ENCODE measurements around the gene OR1S1.

DNA sequence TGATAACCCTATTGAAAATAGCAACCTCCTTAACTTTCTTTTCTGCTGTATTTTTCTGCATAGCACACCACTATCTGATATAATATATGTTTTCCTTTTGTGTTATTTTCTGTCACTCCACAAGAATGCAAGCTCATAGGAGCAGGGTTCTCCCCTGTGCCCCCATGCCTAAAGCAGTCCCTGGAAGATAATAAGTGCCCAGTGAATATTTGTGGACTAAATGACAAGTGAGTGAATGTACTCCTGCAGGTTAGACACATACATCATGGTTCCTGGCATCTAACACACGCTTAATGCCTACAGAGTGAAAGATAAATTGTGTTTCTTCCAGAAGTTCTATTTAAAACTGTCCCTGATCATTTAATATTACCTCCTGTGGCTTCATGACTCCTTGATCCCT lies 47.5 kb upstream of the OR1S1 start:
- TF ChIP-seq, protein P1, sequence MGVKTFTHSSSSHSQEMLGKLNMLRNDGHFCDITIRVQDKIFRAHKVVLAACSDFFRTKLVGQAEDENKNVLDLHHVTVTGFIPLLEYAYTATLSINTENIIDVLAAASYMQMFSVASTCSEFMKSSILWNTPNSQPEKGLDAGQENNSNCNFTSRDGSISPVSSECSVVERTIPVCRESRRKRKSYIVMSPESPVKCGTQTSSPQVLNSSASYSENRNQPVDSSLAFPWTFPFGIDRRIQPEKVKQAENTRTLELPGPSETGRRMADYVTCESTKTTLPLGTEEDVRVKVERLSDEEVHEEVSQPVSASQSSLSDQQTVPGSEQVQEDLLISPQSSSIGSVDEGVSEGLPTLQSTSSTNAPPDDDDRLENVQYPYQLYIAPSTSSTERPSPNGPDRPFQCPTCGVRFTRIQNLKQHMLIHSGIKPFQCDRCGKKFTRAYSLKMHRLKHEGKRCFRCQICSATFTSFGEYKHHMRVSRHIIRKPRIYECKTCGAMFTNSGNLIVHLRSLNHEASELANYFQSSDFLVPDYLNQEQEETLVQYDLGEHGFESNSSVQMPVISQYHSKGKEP (tag by site-specific recombination; IDR thresholded peaks at IDR 0.05), result no peak
- TF ChIP-seq ZNF529 (tag by site-specific recombination; IDR thresholded peaks at IDR 0.05; ENCODE audit: insufficient replicate concordance), result no peak
- no peak for TF ChIP-seq ZSCAN23 (tag by site-specific recombination; IDR thresholded peaks at IDR 0.05)
- TF ChIP-seq ZNF132 (tag by site-specific recombination; IDR thresholded peaks at IDR 0.05; ENCODE audit: borderline replicate concordance), result no peak
- TF ChIP-seq ZNF843 (tag by site-specific recombination; IDR thresholded peaks at IDR 0.05), result no peak
- no peak for TF ChIP-seq ZBTB7A (tag by site-specific recombination; IDR thresholded peaks at IDR 0.05; ENCODE audit: low read depth)
- no peak for TF ChIP-seq ZNF768 (tag by site-specific recombination; IDR thresholded peaks at IDR 0.05)
- TF ChIP-seq ZSCAN30 (tag by site-specific recombination; IDR thresholded peaks at IDR 0.05), result no peak

Measured in HEK293 (cell line).